Amniotic stem cell (primary cell): Measurements from ENCODE around the gene PIAS1.

Experiments
- DNase-seq: peaks from one replicate; lab custom pipeline; 2025; lab: John Stamatoyannopoulos, UW

PIAS1 gene

DNA sequence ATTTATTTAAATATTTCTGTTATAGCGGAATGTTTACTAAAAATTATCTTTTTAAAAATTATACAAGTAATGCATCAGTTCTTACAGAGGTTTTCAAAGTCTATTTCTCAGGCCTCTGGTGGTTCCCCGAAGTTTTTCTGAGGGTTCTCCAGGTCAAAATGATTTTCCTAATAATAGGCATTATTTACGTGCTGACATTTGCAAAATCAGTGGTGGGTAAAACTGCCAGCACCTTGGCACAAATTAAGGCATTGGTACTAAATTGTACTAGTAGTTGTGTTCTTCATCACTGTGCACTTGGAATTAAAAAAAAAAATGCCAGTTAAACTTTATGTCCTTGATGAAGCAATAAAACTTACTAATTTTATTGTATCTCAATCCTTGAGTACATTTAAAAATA is 9.5 kb downstream of the PIAS1 start:
- no peak for DNase-seq

DNA sequence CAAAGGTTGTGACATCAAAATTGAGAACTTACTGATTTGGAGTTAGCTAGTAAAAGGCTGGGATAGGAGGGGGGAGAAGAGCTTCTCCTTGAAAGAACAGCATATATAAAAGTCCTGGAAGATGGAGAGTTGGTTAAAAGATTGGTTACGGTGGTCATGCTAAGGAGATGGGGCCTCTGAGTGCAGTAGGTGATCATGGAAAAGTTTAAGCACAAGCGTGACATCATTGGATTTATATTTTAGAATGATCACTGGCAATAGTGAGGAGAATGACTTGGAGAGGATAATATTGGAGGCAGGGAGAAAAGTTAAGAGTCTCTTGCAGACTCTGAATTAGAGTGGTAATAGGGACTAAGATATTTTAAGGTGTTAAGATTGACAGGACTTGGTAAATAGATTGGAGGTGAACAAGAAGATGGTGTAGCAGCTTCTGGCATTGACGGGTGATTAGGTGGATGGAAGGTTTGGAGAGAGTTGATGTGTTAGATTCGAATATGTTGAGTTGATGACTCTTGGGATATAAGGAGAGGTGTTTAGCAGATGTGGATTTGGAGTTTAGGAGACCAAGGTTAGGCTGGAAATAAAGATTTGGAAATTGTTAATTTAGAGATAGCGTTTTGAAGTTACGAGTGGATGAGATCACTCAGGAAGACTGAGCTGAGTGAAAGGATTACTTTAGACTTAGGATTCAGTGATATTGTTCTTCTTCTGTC is 19.6 kb downstream of the PIAS1 start:
- no peak for DNase-seq

DNA sequence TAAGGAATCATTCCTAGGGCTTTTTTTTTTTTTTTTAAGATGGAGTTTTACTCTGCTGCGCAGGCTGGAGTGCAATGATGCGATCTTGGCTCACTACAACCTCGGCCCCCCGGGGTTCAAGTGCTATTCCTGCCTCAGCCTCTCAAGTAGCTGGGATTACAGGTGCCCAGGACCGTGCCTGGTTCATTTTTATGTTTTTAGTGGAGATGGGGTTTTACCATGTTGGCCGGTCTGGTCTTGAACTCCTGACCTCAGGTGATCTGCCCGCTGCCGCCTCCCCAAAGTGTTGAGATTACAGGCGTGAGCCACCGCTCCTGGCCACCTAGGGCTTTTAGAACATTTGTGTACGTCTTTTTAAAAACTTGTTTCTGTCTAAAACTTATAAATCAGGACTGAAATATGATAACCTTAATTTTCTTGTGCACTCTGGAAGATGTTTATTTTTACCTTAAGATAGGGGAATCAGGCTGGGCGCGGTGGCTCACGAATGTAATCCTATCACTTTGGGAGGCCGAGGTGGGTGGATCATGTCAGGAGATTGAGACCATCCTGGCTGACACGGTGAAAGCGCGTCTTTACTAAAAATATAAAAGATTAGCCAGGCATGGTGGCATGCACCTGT is 21.8 kb downstream of the PIAS1 start:
- no peak for DNase-seq

DNA sequence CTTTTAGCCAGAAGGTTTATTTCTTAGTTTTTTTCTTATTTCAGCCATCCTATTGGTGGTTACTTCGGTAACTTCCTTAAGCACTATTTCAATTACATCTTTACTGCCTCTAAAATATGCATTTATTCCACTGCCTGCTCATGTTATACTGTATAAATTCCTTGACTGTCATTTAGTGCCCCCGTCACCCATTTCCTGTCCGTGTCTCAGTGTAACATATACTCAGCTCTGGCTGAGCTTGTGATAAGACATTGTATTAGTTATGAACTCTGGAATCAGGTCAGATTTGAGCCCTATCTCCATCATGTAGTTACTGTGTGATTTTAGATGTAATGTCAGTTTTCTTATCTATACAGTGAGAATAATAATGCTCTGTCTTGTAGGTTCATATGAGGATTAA is 24.2 kb downstream of the PIAS1 start:
- DNase-seq, result no peak

DNA sequence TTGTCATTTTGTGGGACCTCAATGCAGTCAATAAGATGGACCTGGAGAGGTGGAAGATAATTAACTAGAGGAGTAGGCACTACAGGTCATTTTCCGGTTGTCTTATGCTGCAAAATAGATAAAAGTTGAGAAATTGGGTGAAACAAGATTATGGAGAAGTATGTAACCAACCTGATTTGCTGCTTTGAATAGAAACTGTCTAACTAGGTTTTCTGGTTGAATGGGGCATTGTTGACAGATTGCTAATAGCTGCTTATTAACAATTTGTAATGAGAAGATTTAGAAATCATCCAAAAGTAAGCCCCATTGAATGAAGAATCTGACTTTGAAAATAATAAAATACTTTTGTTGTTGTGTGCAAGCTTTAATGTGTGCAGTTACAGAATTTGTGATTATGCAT is 26.2 kb downstream of the PIAS1 start:
- DNase-seq, result no peak

DNA sequence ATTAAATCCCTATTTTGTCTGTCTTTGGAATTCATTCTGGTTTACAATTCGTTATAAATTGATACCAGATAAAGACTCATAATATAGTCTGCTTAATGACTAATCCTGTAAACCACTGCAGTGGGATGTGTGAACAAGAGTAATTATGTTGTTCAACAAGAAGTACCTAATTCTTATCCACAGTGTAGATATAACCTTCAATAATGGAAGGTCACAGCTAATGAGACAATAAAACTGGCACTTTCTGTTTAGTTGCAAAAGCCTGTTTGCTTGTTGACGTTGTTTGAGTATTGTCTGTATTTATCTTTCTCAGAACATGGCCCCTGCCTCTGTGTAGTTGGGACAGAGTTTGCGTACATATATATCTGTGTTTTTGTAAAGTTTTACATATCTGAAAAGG is 26.7 kb downstream of the PIAS1 start:
- no peak for DNase-seq

DNA sequence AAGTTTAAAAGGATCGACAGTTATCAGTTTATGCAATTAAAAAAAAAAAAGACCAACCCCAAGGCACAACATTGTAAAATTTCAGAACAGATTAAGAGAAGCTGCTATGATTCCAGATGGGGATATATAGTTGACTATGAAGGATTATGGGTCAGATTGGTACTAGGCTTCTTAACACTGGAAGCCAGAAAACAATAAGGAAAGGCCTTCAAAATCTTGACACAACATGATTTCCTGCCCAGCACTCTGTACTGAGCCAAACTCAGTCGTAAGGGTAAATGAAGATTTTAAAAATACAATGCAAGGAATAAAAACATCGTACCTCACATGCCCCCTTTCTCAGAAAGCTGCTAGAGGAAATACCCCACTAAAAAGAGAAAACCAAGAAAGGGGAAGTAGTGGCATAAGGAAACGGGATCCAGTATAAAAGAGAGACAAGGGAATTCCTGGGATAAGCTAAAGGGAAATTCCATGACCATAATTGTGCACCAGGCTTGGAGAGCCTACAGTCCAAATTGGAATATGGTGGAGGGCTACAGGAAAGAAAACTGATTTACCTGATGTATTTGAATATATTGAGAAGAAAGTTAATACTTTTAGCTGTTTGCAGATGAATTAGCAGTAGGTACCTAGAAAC is 27.9 kb downstream of the PIAS1 start:
- no peak for DNase-seq

DNA sequence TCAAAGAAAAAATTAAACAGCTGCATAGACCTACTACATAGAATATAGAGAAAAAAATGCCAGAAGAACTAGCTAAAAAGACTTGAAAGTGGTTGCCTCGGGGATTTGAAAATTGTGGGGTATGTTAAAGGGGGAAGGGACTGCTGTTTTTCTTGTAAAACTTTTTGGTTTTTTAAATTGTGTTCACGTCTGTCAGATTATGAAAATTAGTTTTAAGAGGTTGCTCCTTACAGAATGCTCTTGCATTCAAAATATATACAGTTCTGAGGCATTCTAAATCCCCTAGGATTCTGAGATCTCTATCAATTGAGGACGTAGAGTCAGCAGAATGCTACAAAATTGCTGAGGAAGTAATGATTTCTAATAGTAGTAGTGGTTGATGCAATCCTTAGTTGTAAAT is 28.6 kb downstream of the PIAS1 start:
- DNase-seq, result no peak

DNA sequence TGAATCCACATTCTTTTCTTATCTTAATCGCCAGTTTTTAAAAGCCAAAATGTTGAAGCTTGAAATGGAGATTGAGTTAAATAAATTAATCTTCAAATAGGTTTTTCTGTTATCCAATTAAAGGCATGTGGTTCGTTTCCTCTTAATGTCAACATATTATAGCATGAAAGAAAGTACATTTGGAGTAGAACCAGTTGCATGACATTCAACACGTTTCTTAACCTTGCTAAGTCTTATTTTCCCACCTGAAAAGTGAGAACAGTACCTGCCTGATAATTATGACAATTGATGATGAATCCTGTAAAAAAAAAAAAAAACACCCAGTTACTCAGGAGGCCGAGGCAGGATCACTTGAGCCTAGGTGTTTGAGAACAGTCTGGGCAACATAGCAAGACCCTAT is 29.3 kb downstream of the PIAS1 start:
- DNase-seq, result no peak

DNA sequence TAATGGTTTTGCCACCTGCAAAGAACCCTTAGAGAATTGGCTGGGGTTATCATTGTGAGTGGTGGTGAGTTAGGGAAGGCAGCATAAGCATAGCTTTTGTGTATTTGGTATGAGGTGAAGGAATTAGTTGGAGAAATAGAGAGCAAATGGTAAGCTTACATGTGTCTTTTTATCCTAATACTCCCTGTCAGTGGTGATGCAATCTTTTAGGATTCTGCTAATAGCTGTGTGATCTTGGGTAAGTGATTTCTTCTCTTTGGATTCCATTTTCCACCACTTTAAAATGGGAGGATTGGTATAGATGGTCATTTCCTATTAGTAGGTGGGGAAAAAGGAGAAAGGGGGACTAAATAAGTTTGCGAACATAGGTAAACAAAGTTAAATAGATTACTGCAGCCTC is 30.9 kb downstream of the PIAS1 start:
- DNase-seq, result no peak

DNA sequence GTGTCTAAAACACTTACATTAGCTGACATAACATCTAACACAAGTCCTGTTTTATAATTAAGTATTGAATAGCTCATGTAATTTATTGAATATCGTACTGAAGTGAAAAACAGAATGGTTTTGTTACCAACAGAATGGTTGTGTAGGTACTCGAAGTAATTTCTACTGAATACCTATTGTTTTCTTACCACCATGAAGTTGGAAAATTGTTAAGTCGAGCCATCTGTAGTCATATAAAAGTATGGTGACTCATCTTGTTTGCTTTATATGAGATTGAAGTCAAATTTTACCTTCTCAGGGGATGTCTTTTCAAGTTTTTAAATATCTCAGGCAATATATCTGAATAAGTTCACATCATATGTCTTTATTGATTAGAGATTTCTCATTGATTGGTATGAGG is 37.6 kb downstream of the PIAS1 start:
- DNase-seq, result no peak

DNA sequence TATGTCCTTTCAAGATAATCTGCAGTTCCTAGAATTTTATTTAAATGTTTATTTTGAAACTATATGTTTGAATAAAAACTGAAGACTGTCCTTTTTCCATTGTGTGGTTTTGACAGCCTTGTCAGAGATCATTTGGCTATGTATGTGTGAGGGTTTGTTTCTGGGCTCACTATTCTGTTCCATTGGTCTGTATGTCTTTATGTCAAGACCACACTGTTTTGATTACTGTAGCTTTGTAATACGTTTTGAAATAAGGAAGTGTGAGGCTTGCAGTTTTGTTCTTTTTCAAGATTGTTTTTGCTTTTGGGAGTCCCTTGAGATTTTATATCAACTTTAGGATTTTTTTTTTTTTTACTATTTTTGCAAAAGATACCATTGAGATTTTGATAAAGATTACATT is 42.0 kb downstream of the PIAS1 start:
- no peak for DNase-seq

DNA sequence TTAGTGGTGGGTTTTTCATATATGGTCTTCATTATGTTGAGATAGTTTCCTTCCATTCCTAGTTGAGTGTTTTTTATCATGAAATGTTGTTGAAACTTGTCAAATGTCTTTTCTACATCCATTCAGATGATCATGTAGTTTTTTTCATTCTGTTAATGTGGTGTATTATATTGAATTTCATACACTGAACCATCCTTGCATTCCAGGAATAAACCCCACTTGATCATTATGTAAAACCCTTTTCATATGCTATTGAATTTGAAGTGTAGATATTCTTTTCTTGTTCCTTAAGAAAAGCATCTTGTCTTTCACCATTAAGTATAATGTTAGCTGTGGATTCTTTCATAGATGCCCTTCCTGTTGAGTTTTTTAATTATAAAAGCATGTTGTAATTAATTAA is 42.9 kb downstream of the PIAS1 start:
- DNase-seq, result no peak

DNA sequence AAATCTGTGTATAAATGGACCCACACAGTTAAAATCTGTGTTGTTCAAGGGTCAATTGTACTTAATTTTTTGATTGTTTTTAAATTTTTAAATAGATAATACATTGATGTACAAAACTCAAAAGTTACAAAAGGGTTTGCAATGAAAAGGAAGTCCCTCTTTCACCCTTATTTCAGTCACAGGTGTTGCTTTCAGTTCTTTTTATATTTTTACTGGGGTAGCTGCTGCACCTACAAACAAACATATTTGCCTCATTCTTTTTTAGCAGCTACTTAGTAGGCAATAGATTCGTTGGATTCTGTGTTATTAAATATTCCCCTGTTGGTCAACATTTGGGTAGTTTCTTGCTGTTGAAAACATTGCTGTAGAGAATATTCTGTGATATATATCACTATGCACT is 44.4 kb downstream of the PIAS1 start:
- DNase-seq, result no peak

DNA sequence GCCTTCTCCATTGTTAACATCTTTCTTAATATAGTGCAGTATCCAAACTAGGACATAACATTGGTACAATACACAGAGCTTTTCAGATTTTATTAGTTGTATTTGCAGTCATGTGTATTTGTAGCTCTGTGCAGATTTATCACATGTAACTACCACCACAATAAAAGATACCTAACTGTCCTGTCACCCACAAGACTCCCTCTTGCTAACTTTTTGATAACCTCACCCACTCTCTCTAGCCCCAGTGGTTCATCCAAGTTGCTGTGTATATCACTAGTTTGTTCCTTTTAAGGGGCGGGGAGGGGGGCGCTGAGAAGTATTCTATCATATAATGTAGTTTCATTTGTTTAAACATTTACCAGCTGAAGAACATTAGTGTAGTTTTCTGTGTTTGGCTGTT is 46.1 kb downstream of the PIAS1 start:
- DNase-seq, result no peak

DNA sequence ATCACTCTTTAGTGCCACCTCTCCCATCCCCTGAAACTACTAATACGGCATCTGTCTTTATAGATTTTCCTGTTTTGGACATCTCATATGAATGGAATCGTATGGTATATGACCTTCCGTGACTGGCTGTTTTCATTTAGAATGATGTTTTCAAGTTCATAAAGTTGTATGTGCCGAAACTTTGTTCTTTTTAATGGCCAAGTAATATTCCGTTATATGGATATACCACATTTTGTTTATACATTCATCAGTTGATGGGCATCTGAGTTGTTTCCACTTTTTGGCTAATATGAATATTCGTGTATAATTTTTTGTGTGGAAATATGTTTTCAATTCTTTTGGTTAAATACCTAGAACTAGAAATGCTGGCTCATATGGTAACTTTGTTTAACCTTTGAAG is 49.5 kb downstream of the PIAS1 start:
- DNase-seq, result no peak

DNA sequence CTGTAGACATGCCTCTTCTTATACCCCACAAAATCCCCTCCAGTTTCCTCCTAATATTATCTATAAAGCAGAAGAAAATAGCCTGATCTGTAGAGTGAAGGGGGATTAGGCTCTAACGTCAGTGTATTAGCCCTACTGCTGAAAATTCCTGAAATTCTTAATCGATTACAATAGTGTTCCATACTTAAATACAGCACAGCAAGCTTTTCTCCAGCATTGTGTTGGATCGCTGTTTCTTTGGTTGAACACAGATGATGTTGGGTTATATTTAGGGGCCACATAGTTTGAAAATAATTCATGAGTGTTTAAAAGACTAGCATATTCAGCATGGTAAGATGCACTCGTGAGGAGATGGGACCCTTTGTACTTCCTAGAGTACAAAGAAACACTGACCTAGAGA is 52.5 kb downstream of the PIAS1 start:
- no peak for DNase-seq

DNA sequence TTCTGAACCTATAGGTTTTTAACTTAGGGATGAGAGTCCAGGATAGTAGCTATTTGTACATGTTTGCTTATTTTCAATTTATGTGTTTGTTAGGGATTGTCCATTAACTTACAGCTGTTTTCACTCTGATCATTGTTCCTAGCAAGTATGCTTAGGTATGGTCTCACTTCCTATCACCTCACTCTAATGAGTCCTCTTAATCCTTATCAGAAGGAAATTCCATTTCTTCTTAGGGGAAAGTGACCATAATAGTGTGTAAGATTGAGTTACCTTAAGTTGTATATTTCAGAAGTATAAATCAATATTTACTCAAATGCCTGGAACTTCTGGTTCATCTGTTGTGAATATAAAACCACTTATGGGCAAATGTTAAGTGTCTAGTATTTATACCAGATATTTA is 53.0 kb downstream of the PIAS1 start:
- no peak for DNase-seq

DNA sequence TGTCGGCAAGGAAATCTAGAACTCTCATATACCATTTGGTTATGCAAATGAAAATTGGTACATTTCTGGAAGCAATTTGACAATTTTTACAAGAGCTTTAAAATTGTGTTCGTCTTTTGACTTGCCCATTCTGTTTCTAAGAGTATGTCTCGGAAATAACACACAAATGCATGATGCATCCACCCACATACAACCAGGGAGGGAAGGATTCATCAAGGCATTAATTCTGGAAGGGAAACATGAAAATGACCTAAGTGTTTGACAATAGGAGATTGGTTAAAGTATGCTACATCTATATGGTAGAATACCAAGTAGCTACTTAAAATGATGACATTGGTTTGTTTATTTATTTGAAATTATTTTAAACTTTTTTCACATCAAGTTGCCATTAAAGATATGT is 58.6 kb downstream of the PIAS1 start:
- no peak for DNase-seq

DNA sequence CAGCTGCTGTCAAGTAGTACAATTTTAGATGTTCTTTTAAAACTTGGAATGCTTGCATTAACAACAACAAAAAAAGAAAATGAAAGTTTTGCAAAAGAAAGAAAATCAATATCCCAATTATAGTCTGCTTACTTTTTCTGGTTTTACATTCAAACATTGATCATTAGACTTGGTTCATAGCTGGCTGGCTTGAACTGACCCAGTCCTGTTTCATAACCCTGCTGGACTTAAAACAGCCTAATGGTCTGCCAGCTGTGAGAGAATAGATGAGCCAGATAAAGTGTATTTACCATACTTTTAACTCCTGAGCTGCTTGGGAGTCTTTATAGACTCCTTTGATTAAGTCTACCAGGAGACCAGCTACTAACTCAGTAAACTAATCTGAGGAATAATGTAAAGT is 59.2 kb downstream of the PIAS1 start:
- DNase-seq, result no peak

DNA sequence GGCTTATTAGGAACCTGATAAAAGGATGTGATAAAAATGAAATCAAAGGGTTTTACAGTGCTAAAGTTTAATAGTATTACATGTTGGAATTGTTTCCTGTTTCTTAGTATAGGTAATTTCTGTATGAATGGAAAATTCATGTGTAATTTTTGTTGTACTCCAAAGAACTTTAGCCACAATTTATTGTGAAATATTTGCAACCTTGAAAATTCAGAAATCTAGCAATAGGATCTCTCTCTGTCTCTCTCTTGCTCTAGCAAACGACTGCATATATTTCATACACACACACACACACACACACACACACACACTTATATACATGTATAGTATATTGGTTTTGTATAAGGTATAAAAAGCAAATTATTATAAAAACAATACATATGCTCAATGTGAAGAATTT is 59.6 kb downstream of the PIAS1 start:
- DNase-seq, result no peak

DNA sequence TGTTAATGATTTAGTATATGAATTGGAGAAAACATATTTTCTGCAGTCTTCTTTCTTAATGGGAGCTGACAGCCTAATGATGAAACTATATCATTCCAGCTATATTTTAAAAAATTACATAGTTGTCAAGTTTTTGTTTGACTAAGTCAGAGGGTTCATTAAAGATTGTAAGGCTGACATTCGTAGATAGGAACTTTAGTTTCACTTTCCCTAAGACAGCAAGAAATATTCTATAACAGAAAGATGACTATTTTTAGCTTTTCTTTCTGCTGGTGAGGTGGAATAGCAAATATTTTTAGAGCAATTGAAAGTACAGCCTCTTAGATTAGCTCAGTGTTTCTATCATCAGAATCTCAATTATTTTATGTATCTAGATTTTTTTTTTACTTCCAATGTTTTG is 60.2 kb downstream of the PIAS1 start:
- DNase-seq, result no peak

DNA sequence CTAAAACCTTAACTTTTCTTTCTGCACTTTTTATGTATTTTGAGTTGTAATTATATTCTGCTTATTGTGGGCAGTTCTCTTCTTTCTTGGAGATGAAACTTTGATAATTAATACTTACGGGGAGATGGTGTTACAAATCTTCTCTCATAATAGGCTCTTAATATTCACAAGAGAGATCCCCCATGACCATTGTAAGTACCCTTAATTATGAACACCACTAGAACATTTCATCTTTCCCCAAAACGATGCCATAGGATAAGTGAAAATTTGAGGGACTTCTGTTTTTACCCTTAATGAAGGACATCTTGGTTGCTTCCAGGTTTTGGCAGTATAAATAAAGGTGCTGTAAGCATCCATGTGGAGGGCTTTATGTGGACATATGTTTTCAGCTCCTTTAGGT is 60.7 kb downstream of the PIAS1 start:
- DNase-seq, result no peak

DNA sequence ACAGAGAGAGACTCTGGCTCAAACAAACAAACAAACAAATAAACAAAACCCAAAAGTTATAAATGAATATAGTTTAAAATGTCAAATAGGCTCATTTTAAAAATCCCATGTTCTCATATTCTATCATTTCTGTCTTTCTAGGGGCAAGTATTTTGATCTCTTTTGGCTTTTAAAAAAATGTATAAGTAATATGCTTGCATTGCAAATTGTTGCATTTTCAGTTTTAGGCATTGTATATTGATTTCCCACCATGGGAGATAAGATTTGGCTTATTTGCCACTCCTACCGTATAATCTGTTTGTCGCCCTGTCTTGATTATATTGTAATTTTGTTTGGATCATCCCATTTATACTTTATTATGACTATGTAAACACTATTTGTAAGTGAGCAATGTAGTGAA is 70.6 kb downstream of the PIAS1 start:
- DNase-seq, result no peak
